CD4-positive, alpha-beta T cell (primary cell): ENCODE results near the gene LIN54. TPM values are rescaled to one million over a fixed set of nuclear protein-coding genes. Genes with fewer than 3 reads are reported as not detected.

ENCODE experiments used
- ATAC-seq: fragments of 200-7000 bp; cut with Tn5 transposase; one replicate; pipeline ENCODE4 v1.10.0; 2022; ENCODE audit warnings: mild to moderate bottlenecking; ENCODE audit not compliant: poor library complexity
- CTCF ChIA-PET: fragments of 350-600 bp; sonication (Branson Sonifier 250); formaldehyde crosslinking; loops from one replicate; lab custom pipeline; 2021; ENCODE audit warnings: antibody characterized with exemption, inconsistent platforms; lab: Charles Lee
- POLR2A ChIA-PET: fragments of 350-600 bp; sonication (Branson Sonifier 250); formaldehyde crosslinking; loops from one replicate; lab custom pipeline; 2021; ENCODE audit warnings: antibody characterized with exemption, inconsistent platforms; lab: Charles Lee
- DNase-seq, 14 experiments: peaks; one replicate each; pipeline ENCODE4 v3.0.0-alpha.2; 2013 to 2020; ENCODE audit warnings: mixed read lengths in 2 of 14
- H3K27ac ChIP-seq, 2 donors: one replicate each; pipeline versions ENCODE4 v1.5.1 to v1.7.0; 2013; ENCODE audit warnings: low read length in 2 of 2, low read depth in 1 of 2, mild to moderate bottlenecking in 1 of 2
- H3K27me3 ChIP-seq, 2 experiments: 1 replicate in 1 of 2; 2 replicates in 1 of 2; pipeline versions ENCODE4 v1.6.1 to v1.7.0; 2013; ENCODE audit warnings: low read length in 2 of 2, control low read depth in 1 of 2, mild to moderate bottlenecking in 1 of 2, moderate library complexity in 1 of 2; ENCODE audit not compliant: insufficient read depth in 2 of 2, control insufficient read depth in 1 of 2
- H3K36me3 ChIP-seq: one replicate; pipeline ENCODE4 v1.6.1; 2013; ENCODE audit warnings: low read length, control low read depth; ENCODE audit not compliant: insufficient read depth
- H3K4me1 ChIP-seq: one replicate; pipeline ENCODE4 v1.6.1; 2013; ENCODE audit warnings: low read length, control low read depth; ENCODE audit not compliant: insufficient read depth
- H3K4me3 ChIP-seq: one replicate; pipeline ENCODE4 v1.5.1; 2013; ENCODE audit warnings: mild to moderate bottlenecking, low read length, moderate library complexity
- H3K9me3 ChIP-seq, 2 experiments: 1 replicate in 1 of 2; 2 replicates in 1 of 2; pipeline versions ENCODE4 v1.6.1 to v1.7.0; 2013; ENCODE audit warnings: low read length in 2 of 2, mild to moderate bottlenecking in 2 of 2, control low read depth in 1 of 2, moderate library complexity in 1 of 2; ENCODE audit not compliant: control insufficient read depth in 1 of 2, insufficient read depth in 1 of 2
- H3K27ac Mint-ChIP-seq: one replicate; pipeline ENCODE4 v1.8.0; 2020; ENCODE audit warnings: mixed read lengths
- H3K27me3 Mint-ChIP-seq: one replicate; pipeline ENCODE4 v1.8.0; 2021; ENCODE audit warnings: mixed read lengths
- H3K36me3 Mint-ChIP-seq: one replicate; pipeline ENCODE4 v1.8.0; 2021; ENCODE audit warnings: low read depth, mixed read lengths
- H3K4me1 Mint-ChIP-seq: one replicate; pipeline ENCODE4 v1.8.0; 2021; ENCODE audit warnings: low read depth, mixed read lengths
- H3K4me3 Mint-ChIP-seq: one replicate; pipeline ENCODE4 v1.8.0; 2020; ENCODE audit warnings: mild to moderate bottlenecking, mixed read lengths
- H3K9me3 Mint-ChIP-seq: one replicate; pipeline ENCODE4 v1.8.0; 2020; ENCODE audit warnings: mixed read lengths
- CTCF ChIP-seq: fragments of 200-600 bp; IDR thresholded peaks from one replicate; pipeline ENCODE4 v1.8.0; 2022; ENCODE audit warnings: antibody characterized with exemption, mild to moderate bottlenecking
- intact Hi-C, 2 experiments: fragments of 100-400 bp; cut with DNase I in 1 of 2; cut with micrococcal nuclease in 1 of 2; formaldehyde crosslinking; loops; one replicate each; pipeline versions ENCODE4 v1.15.1 to v1.9.0; 2023 to 2025; cut with DNase I, micrococcal nuclease
- total RNA-seq, 174 experiments: library from RNA in 2 of 174; stranded (reverse) in 2 of 174; gene quantifications; one replicate each; pipeline ENCODE4 v1.2.3 and lab custom pipeline; 2021 to 2026

LIN54 gene
- total RNA-seq, 2 experiments from 2014 or later: 11.0 to 12.1 TPM

- no peak for TF ChIP-seq CTCF
- Mint-ChIP-seq H3K9me3 (no peaks in the 10 kb centered on the region), H3K27ac (peak overlapping the region; percentile 99), H3K27me3 (no peaks in the 10 kb centered on the region), H3K36me3 (peaks cover 56% of the 10 kb centered on the region), H3K4me1 (peaks cover 45% of the 10 kb centered on the region), H3K4me3 (peak overlapping the region; percentile 91)
- peaks cover 31% of the 10 kb centered on the region for H3K36me3 ChIP-seq
- peaks cover 12% of the 10 kb centered on the region for H3K4me1 ChIP-seq
- H3K9me3 ChIP-seq: no peaks in the 10 kb centered on the region
- H3K27me3 ChIP-seq: no peaks in the 10 kb centered on the region
- intact Hi-C loops: loop anchor here in 1 of 2 experiments (5.0 to 10.0 kb wide), 2 partner anchors 565 to 608 kb away; partner anchors contain the start of genes HELQ and MRPS18C
- no peak for ATAC-seq
- no peak for DNase-seq
- no peak overlapping the region for H3K27ac ChIP-seq
- no peak overlapping the region for H3K4me3 ChIP-seq
- CTCF ChIA-PET: interaction anchor here (1.3 kb wide), 1 partner anchor 8 kb away, joined by 4 read pairs; the partner anchor contains the start of gene THAP9
- POLR2A ChIA-PET: interaction anchor here (1.1 to 4.2 kb wide), 3 partner anchors 8 to 563 kb away, joined by 4 to 51 read pairs (median 5); partner anchors contain the start of genes COPS4 and THAP9
Measured at GRCh38 chr4:82892467-82892802, 118.2 kb downstream of the LIN54 start.

- DNase-seq: no peak
- peak overlapping the region; percentile 87 to 95 for H3K27ac ChIP-seq
- no peaks in the 10 kb centered on the region for H3K27me3 ChIP-seq
- no peaks in the 10 kb centered on the region for H3K27me3 Mint-ChIP-seq
- ChIA-PET POLR2A (interaction anchor here (1.1 to 4.2 kb wide), 3 partner anchors 8 to 563 kb away, joined by 4 to 51 read pairs (median 5); partner anchors contain the start of genes COPS4 and THAP9), CTCF (interaction anchor here (1.3 kb wide), 1 partner anchor 9 kb away, joined by 4 read pairs; the partner anchor contains the start of gene THAP9)
- intact Hi-C loops: loop anchor here (1.0 to 10.0 kb wide), 5 partner anchors 8 to 607 kb away; partner anchors contain the start of genes LIN54 (in 2 of the 2), THAP9 (in 2 of the 2), COPS4 (in 1 of the 2) and HELQ (in 1 of the 2)
- H3K27ac Mint-ChIP-seq: peak overlapping the region; percentile 99
- no peaks in the 10 kb centered on the region for H3K9me3 ChIP-seq
- peaks cover 53% of the 10 kb centered on the region for H3K36me3 Mint-ChIP-seq
- no peaks in the 10 kb centered on the region for H3K9me3 Mint-ChIP-seq
- no peak for TF ChIP-seq CTCF
- ATAC-seq: no peak
- H3K4me1 Mint-ChIP-seq: peaks cover 47% of the 10 kb centered on the region
- peak overlapping the region; percentile 91 for H3K4me3 Mint-ChIP-seq
- peaks cover 26% of the 10 kb centered on the region for H3K36me3 ChIP-seq
- peaks cover 11% of the 10 kb centered on the region for H3K4me1 ChIP-seq
- peak overlapping the region; percentile 93 for H3K4me3 ChIP-seq
Measured at GRCh38 chr4:82891707-82892466, 118.7 kb downstream of the LIN54 start.

GRCh38 chr4:82890901-82891706, 119.5 kb downstream of the LIN54 start, which contains the start of gene SEC31A:
Gene SEC31A, minus strand, starts transcription at chr4:82891153. Its CDS starts 9,217 bp downstream, at chr4:82881936.
- Mint-ChIP-seq H3K36me3 (peaks cover 51% of the 10 kb centered on the region), H3K27me3 (no peaks in the 10 kb centered on the region), H3K4me1 (peaks cover 49% of the 10 kb centered on the region), H3K9me3 (no peaks in the 10 kb centered on the region), H3K4me3 (peak within 1 kb of the TSS; percentile 91), H3K27ac (peak within 1 kb of the TSS; percentile 99)
- Histone ChIP-seq H3K4me1 (peaks cover 11% of the 10 kb centered on the region), H3K27me3 (no peaks in the 10 kb centered on the region), H3K4me3 (peak within 1 kb of the TSS; percentile 93), H3K36me3 (peaks cover 22% of the 10 kb centered on the region), H3K9me3 (no peaks in the 10 kb centered on the region), H3K27ac (peak within 1 kb of the TSS; percentile 87 to 95)
- ATAC-seq: peak; percentile 91
- peak; percentile 93 to 99 (median 96) for DNase-seq
- ChIA-PET POLR2A (interaction anchor here (1.0 to 4.2 kb wide), 6 partner anchors 9 to 564 kb away, joined by 3 to 51 read pairs (median 4); partner anchors contain the start of genes COPS4, HELQ, MRPS18C and THAP9), CTCF (interaction anchor here (1.3 kb wide), 1 partner anchor 9 kb away, joined by 4 read pairs; the partner anchor contains the start of gene THAP9)
- TF ChIP-seq CTCF: no peak
- intact Hi-C loops: loop anchor here (1.0 to 10.0 kb wide), 5 partner anchors 9 to 606 kb away; partner anchors contain the start of genes LIN54 (in 2 of the 2), THAP9 (in 2 of the 2), COPS4 (in 1 of the 2) and HELQ (in 1 of the 2)
